ENCODE measurements around the gene CACNA1F.

Gene CACNA1F

DNA sequence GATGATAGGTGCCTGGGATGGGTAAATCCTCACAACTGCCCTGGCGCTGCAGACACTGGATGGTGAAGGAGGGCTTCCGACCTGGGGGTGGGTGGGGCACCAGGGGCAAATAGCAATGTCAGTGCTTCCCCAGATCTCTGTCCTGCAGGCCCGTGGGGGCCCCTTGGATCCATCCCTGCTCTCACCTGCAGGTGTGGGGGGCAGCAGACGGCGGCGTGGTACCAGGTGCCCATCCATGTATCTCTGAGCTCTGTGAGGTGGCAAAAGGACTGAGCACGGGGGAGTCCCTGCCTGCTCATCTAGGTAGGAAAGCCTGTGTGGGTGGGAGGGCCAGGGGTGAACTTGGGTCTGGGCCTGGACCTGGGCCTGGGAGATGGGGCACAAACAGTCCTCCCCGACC, 26.6 kb downstream of the CACNA1F start:
- no peak overlapping the region for H3K27ac ChIP-seq
- TF ChIP-seq CTCF (conservative IDR thresholded peaks at IDR 0.05): no peak

- no peak overlapping the region for H3K27ac ChIP-seq
- no peak for TF ChIP-seq CTCF (conservative IDR thresholded peaks at IDR 0.05)
These were observed 27.7 kb downstream of the CACNA1F start for GRCh38 chrX:49205443-49205842.

GRCh38 chrX:49204709-49205108, 28.4 kb downstream of the CACNA1F start:
- no peak for TF ChIP-seq CTCF (conservative IDR thresholded peaks at IDR 0.05)
- no peak overlapping the region for H3K27ac ChIP-seq

GRCh38 chrX:49204017-49204416, 29.1 kb downstream of the CACNA1F start:
- no peak overlapping the region for H3K27ac ChIP-seq
- no peak for TF ChIP-seq CTCF (conservative IDR thresholded peaks at IDR 0.05)

DNA sequence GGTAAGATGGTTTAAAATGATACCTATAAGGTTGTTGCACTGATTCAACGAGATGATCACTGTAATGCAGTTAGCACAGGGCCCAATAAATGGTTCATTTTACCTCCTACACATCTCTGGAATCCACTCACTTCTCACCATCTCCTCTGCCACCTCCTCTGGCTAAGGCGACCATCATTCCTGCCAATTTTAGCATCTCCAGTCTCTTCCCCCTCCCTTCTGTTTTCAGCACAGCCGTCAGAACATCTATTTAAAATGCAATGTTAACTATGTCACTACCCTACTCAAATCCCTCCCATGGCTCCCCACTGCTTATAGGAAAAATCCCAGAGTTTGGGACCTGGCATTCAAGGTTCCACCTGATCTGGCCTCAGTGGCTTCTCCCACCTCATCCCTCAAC, 29.6 kb downstream of the CACNA1F start:
- no peak overlapping the region for H3K27ac ChIP-seq
- TF ChIP-seq CTCF (conservative IDR thresholded peaks at IDR 0.05): no peak

- no peak for TF ChIP-seq CTCF (conservative IDR thresholded peaks at IDR 0.05)
- no peak overlapping the region for H3K27ac ChIP-seq
These were observed 31.1 kb downstream of the CACNA1F start for GRCh38 chrX:49202022-49202421.

DNA sequence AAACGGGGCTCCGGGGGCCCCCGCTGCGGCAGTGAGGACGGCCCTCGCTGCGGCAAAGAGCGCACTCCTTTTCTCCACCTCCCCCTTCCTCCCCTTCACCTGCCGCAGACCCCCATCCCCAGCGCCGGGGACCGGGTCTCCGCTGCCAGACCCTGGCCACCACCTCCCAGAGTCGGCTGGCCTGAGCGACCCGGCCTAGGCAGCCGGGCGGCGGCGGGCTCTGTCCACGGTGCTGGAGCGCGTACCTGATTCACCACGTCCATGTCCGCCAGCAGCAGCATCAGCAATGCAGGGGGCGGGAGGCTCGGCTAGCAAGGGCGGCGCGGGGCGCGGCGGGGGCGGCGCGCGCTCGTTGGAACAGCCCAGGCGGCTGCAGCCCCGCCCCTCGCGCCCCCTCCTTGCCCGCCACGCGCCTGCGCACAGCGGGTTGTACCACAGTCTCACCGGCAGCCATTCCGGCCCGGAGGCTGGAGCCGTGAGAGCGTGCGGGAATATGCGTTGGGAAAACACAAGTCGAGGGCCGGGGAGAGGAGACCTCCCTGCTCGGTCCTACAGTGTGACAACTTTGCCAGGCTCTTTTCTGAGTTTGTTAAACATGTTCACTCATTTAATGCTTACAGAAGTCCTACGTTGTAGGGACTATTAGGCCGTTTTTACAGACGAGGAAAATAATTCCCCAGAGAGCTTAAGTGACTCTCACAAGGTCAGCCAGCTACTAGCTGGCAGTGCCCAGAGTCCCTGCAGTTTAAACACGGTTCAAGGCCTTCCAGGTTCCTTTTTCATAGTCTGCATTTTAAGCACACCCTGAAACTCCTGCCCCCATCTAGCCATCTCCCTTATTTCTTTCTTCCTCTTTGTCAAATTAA, 33.0 kb downstream of the CACNA1F start, which contains the start of gene SYP:
Gene SYP (minus strand): TSS at position 288 of the 866 bp plus-strand sequence. CDS start 7 bp downstream, at position 281.
- TF ChIP-seq CTCF (conservative IDR thresholded peaks at IDR 0.05): no peak

More for the DNA sequence above, 33.0 kb downstream of the CACNA1F start, which contains the start of gene SYP:
- H3K27ac ChIP-seq: peak within 1 kb of the TSS; percentile 56

Measured in VCaP (cell line).